ENCODE results near the gene PKNOX2. TPM values are rescaled to one million over a fixed set of nuclear protein-coding genes. Genes with fewer than 3 reads are reported as not detected.

The PKNOX2 gene
- total and polyA plus RNA-seq, 2 of the 4 experiments (the other 2 are of a cell fraction) = 0.72 to 2.3 TPM

- BruUV-seq (replicated peaks) = no TSS peak
- H3K4me1 ChIP-seq (ENCODE audit: control insufficient read depth, insufficient read depth, low read length) = no peaks in the 10 kb centered on the region
- no peaks in the 10 kb centered on the region for H3K9me1 ChIP-seq (ENCODE audit: insufficient read depth, low read length)
- H4K8ac ChIP-seq (ENCODE audit: low read depth in 2 of 2, low read length in 2 of 2) = no peak overlapping the region
- no peak overlapping the region for H2AK5ac ChIP-seq (ENCODE audit: low read depth, low read length)
- no peak overlapping the region for H3K56ac ChIP-seq (ENCODE audit: extremely low read depth, insufficient read depth, low read length)
- ChIA-PET CTCF (no interaction called here), POLR2A (ENCODE audit: unreplicated experiment) (no interaction called here)
- no peak overlapping the region for H2AK9ac ChIP-seq (replicated peaks; ENCODE audit: low read depth, low read length, poor library complexity)
- no peak overlapping the region for H3K14ac ChIP-seq (replicated peaks; ENCODE audit: low read depth, low read length)
- no peak overlapping the region for H3K4me3 ChIP-seq (ENCODE audit: insufficient read depth, low read depth, low read length)
- no peak overlapping the region for H2BK20ac ChIP-seq (ENCODE audit: low read depth, low read length)
- no peak overlapping the region for H2BK120ac ChIP-seq (ENCODE audit: low read depth, low read length)
- WGBS, 2 experiments (ENCODE audit: extremely low coverage in 2 of 2, insufficient read length in 1 of 2) = no CpG with 5 or more reads among the region's 10 CpGs
- DNase-seq = no peak
- no peak overlapping the region for H3K9ac ChIP-seq (ENCODE audit: low read depth, low read length)
- no peak for TF ChIP-seq MAZ (IDR thresholded peaks at IDR 0.05; ENCODE audit: borderline replicate concordance, low read depth, low read length)
- no peak for TF ChIP-seq RFX5 (IDR thresholded peaks at IDR 0.05; ENCODE audit: low read depth, low read length)
- TF ChIP-seq MAFK (IDR thresholded peaks at IDR 0.05; ENCODE audit: low read depth, low read length) = no peak
- TF ChIP-seq CEBPB (IDR thresholded peaks at IDR 0.05; ENCODE audit: low read depth, low read length) = no peak
- TF ChIP-seq ELK1 (IDR thresholded peaks at IDR 0.05; ENCODE audit: borderline replicate concordance, low read depth, low read length) = no peak
- TF ChIP-seq RCOR1 (IDR thresholded peaks at IDR 0.05; ENCODE audit: insufficient replicate concordance, low read length) = no peak
- no peak overlapping the region for H2AFZ ChIP-seq (replicated peaks; ENCODE audit: low read length, poor library complexity)
- H3K36me3 ChIP-seq (ENCODE audit: control insufficient read depth, insufficient read depth, low read length) = no peaks in the 10 kb centered on the region
- H3K9me3 ChIP-seq (ENCODE audit: control insufficient read depth, insufficient read depth, low read length) = no peaks in the 10 kb centered on the region
- no peak for ATAC-seq (ENCODE audit: low read depth)
- H3K79me1 ChIP-seq (ENCODE audit: low read depth in 1 of 2, low read length in 2 of 2) = no peaks in the 10 kb centered on the region
- no peak overlapping the region for H2BK5ac ChIP-seq (ENCODE audit: low read depth, low read length, poor library complexity, severe bottlenecking)
- no peaks in the 10 kb centered on the region for H4K20me1 ChIP-seq (ENCODE audit: insufficient read depth, low read length)
- no peak overlapping the region for H3K4me2 ChIP-seq (ENCODE audit: low read depth, low read length)
- no peak overlapping the region for H3K23ac ChIP-seq (ENCODE audit: low read depth, low read length)
- peaks cover 19% of the 10 kb centered on the region for H3K27me3 ChIP-seq (ENCODE audit: control insufficient read depth, insufficient read depth, low read length)
- H4K5ac ChIP-seq (ENCODE audit: low read depth, low read length) = no peak overlapping the region
- no peak overlapping the region for H3K27ac ChIP-seq (ENCODE audit: insufficient read depth, low read length)
- intact Hi-C loops (cut with micrococcal nuclease) (no loop called here), dilution Hi-C loops (cut with HindIII; ENCODE audit: low sequenced_read_pairs, unreplicated experiment) (no loop called here), in situ Hi-C loops (cut with MboI; ENCODE audit: low sequenced_read_pairs) (no loop called here)
- H2BK15ac ChIP-seq (ENCODE audit: low read depth, low read length) = no peak overlapping the region
- H4K91ac ChIP-seq (ENCODE audit: insufficient read depth, low read depth, low read length) = no peak overlapping the region
- no peak overlapping the region for H3K4ac ChIP-seq (ENCODE audit: low read depth, low read length)
- no peak overlapping the region for H3K18ac ChIP-seq (ENCODE audit: low read depth, low read length)
Measured at GRCh38 chr11:125330462-125331325, 166.1 kb downstream of the PKNOX2 start.

All from IMR-90 (cell line).